ENCODE measurements around the gene RUFY3. TPM values are rescaled to one million over a fixed set of nuclear protein-coding genes. Genes with fewer than 3 reads are reported as not detected.

The RUFY3 gene
- total and polyA plus RNA-seq, 2 of the 13 experiments (the other 11 are each of a cell fraction or from before 2014, with no cell fraction given): 17.9 to 25.3 TPM

- TF ChIP-seq ZBTB46 (CRISPR knock-in tag; IDR thresholded peaks at IDR 0.05; ENCODE audit: borderline replicate concordance) (no peak), GLMP (CRISPR knock-in tag; IDR thresholded peaks at IDR 0.05; ENCODE audit: borderline replicate concordance) (no peak), ZBTB14 (CRISPR knock-in tag; IDR thresholded peaks at IDR 0.05) (peak; percentile 88), ZBTB44 (CRISPR knock-in tag; IDR thresholded peaks at IDR 0.05) (no peak), ZNF781 (CRISPR knock-in tag; IDR thresholded peaks at IDR 0.05; ENCODE audit: borderline replicate concordance, not compliant biosample characterization) (peak; percentile 18), MYPOP (CRISPR knock-in tag; IDR thresholded peaks at IDR 0.05) (peak; percentile 59; the same call in 1 of the 2 replicates), SOX5 (CRISPR knock-in tag; IDR thresholded peaks at IDR 0.05; ENCODE audit: borderline replicate concordance) (no peak), ZEB1 (IDR thresholded peaks at IDR 0.05; ENCODE audit: insufficient replicate concordance, low read depth) (no peak), ZNF605 (CRISPR knock-in tag; IDR thresholded peaks at IDR 0.05) (0 out of 2 replicates have a peak, but pooled peaks have one; percentile 53), HBP1 (CRISPR knock-in tag; IDR thresholded peaks at IDR 0.05; ENCODE audit: low read depth) (no peak; the same call in none of the 2 replicates), ZNF703 (CRISPR knock-in tag; IDR thresholded peaks at IDR 0.05; ENCODE audit: borderline replicate concordance) (no peak), POLR2G (IDR thresholded peaks at IDR 0.05; ENCODE audit: low read depth, low read length) (peak; percentile 30; the same call in 1 of the 2 replicates), IRF9 (CRISPR knock-in tag; IDR thresholded peaks at IDR 0.05; ENCODE audit: borderline replicate concordance) (0 out of 2 replicates have a peak, but pooled peaks have one; percentile 29), TBX2 (CRISPR knock-in tag; IDR thresholded peaks at IDR 0.05; ENCODE audit: borderline replicate concordance) (peak; percentile 68), MIER3 (CRISPR knock-in tag; IDR thresholded peaks at IDR 0.05; ENCODE audit: borderline replicate concordance) (no peak)
Observed at GRCh38 chr4:70838666-70839588, 117.2 kb downstream of the RUFY3 start (continued).
